Upper lobe of right lung (tissue), 1 donor: ENCODE measurements around the gene IDUA. TPM values are rescaled to one million over a fixed set of nuclear protein-coding genes. Genes with fewer than 3 reads are reported as not detected.

Experiments
- ATAC-seq: fragments of 200-7000 bp; cut with Tn5 transposase; one replicate; pipeline ENCODE4 v1.9.1; 2020; ENCODE audit warnings: mild to moderate bottlenecking, moderate library complexity
- DNase-seq: peaks from one replicate; pipeline ENCODE4 v3.0.0-alpha.2; 2020
- H3K27ac ChIP-seq: fragments of 200-600 bp; one replicate; pipeline ENCODE4 v1.8.0; 2022
- H3K27me3 ChIP-seq: fragments of 200-600 bp; one replicate; pipeline ENCODE4 v1.8.0; 2022; ENCODE audit warnings: mild to moderate bottlenecking
- H3K36me3 ChIP-seq: fragments of 200-600 bp; one replicate; pipeline ENCODE4 v1.8.0; 2022
- H3K4me1 ChIP-seq: fragments of 200-600 bp; one replicate; pipeline ENCODE4 v1.8.0; 2022
- H3K4me3 ChIP-seq: fragments of 200-600 bp; one replicate; pipeline ENCODE4 v1.8.0; 2022; ENCODE audit warnings: mild to moderate bottlenecking
- H3K9me3 ChIP-seq: fragments of 200-600 bp; one replicate; pipeline ENCODE4 v1.8.0; 2022
- intact Hi-C: fragments of 100-400 bp; cut with DNase I; formaldehyde crosslinking; loops from one replicate; pipeline ENCODE4 v1.11.0; 2022
- total RNA-seq: library from RNA; stranded (reverse); fragmentation: NEBNext Ultra II Directional; extraction: Animal tissue kit (Norgen Biotek cat#: 25700); gene quantifications from one replicate; pipeline ENCODE4 v1.2.1, GENCODE V29; 2021
- TF ChIP-seq, protein P1 (sequence below): fragments of 200-600 bp; IDR thresholded peaks from one replicate; pipeline ENCODE4 v1.8.0; 2022; ENCODE audit warnings: antibody characterized with exemption
- donor health status: DM: no; HTN: yes; CAD: no; lungs with severe emphysema.

IDUA gene
- total RNA-seq, 1 donor from 2014 or later: 49.2 TPM

GRCh38 chr4:1003271-1004070 lies 16.6 kb downstream of the IDUA start:
- ATAC-seq (peak; percentile 8), DNase-seq (no peak)
- peaks cover 71% of the 10 kb centered on the region for H3K27me3 ChIP-seq
- H3K36me3 ChIP-seq: no peaks in the 10 kb centered on the region
- H3K4me3 ChIP-seq: no peak overlapping the region
- intact Hi-C loops: no loop called here
- no peaks in the 10 kb centered on the region for H3K9me3 ChIP-seq
- H3K4me1 ChIP-seq: peaks cover 14% of the 10 kb centered on the region
- H3K27ac ChIP-seq: no peak overlapping the region
- TF ChIP-seq, protein P1, sequence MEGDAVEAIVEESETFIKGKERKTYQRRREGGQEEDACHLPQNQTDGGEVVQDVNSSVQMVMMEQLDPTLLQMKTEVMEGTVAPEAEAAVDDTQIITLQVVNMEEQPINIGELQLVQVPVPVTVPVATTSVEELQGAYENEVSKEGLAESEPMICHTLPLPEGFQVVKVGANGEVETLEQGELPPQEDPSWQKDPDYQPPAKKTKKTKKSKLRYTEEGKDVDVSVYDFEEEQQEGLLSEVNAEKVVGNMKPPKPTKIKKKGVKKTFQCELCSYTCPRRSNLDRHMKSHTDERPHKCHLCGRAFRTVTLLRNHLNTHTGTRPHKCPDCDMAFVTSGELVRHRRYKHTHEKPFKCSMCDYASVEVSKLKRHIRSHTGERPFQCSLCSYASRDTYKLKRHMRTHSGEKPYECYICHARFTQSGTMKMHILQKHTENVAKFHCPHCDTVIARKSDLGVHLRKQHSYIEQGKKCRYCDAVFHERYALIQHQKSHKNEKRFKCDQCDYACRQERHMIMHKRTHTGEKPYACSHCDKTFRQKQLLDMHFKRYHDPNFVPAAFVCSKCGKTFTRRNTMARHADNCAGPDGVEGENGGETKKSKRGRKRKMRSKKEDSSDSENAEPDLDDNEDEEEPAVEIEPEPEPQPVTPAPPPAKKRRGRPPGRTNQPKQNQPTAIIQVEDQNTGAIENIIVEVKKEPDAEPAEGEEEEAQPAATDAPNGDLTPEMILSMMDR: no peak

DNA sequence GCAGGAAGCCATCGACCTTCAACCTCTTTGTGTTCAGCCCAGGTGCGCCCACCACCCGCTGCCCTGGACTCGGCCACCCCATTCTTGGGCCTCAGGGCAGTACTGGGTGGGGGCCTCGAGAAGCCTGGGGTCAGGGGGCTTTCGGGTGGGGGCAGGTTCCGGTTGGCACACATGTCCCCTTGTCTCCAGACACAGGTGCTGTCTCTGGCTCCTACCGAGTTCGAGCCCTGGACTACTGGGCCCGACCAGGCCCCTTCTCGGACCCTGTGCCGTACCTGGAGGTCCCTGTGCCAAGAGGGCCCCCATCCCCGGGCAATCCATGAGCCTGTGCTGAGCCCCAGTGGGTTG lies 17.2 kb downstream of the IDUA start:
- TF ChIP-seq, protein P1: no peak
- H3K4me1 ChIP-seq: peaks cover 20% of the 10 kb centered on the region
- H3K27ac ChIP-seq: no peak overlapping the region
- intact Hi-C loops: no loop called here
- H3K36me3 ChIP-seq: no peaks in the 10 kb centered on the region
- no peak for ATAC-seq
- H3K9me3 ChIP-seq: no peaks in the 10 kb centered on the region
- DNase-seq: no peak
- no peak overlapping the region for H3K4me3 ChIP-seq
- H3K27me3 ChIP-seq: peaks cover 71% of the 10 kb centered on the region

- TF ChIP-seq, protein P1: no peak
- Histone ChIP-seq H3K27me3 (peaks cover 71% of the 10 kb centered on the region), H3K4me1 (peaks cover 22% of the 10 kb centered on the region), H3K9me3 (no peaks in the 10 kb centered on the region), H3K27ac (no peak overlapping the region), H3K4me3 (no peak overlapping the region), H3K36me3 (no peaks in the 10 kb centered on the region)
- intact Hi-C loops: no loop called here
- DNase-seq: no peak
- no peak for ATAC-seq
Observed at GRCh38 chr4:1004557-1005485, 18.0 kb downstream of the IDUA start.

DNA sequence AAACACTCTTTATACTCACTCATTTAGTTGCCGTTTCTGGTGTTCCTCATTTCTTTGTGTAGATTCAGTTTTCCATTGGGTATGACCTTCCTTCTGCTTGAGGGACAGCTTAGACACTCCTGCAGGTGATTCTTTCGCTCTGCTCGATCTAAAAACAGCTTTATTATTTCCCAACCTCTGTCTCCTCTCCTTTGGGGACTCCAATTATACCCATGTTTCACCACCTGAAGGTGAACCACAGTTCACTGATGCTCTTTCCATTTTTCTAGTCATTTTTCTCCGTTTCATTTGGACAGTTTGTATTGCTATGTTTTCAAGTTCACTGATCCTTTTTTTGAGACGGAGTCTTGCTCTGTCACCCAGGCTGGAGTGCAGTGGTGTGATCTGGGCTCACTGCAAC lies 20.0 kb downstream of the IDUA start:
- Histone ChIP-seq H3K36me3 (no peaks in the 10 kb centered on the region), H3K4me1 (peaks cover 29% of the 10 kb centered on the region), H3K27ac (no peak overlapping the region), H3K9me3 (no peaks in the 10 kb centered on the region), H3K4me3 (no peak overlapping the region), H3K27me3 (peaks cover 50% of the 10 kb centered on the region)
- ATAC-seq (no peak), DNase-seq (no peak)
- TF ChIP-seq, protein P1: no peak
- intact Hi-C loops: no loop called here

GRCh38 chr4:1008840-1009541 lies 22.1 kb downstream of the IDUA start:
- no peaks in the 10 kb centered on the region for H3K36me3 ChIP-seq
- H3K27ac ChIP-seq: peak overlapping the region; percentile 55
- peak overlapping the region; percentile 66 for H3K4me3 ChIP-seq
- intact Hi-C loops: no loop called here
- H3K27me3 ChIP-seq: peaks cover 29% of the 10 kb centered on the region
- peaks cover 19% of the 10 kb centered on the region for H3K4me1 ChIP-seq
- H3K9me3 ChIP-seq: no peaks in the 10 kb centered on the region
- DNase-seq (peak; percentile 79), ATAC-seq (no peak)
- TF ChIP-seq, protein P1: no peak
